NCI-H2227 treated with DMSO at 0.1 percent for 48 hours (cell line): Measurements from ENCODE around the gene PDE3B.

ENCODE experiments used
- DNase-seq: peaks from one replicate; lab custom pipeline; 2025; lab: John Stamatoyannopoulos, UW

The PDE3B gene

DNA sequence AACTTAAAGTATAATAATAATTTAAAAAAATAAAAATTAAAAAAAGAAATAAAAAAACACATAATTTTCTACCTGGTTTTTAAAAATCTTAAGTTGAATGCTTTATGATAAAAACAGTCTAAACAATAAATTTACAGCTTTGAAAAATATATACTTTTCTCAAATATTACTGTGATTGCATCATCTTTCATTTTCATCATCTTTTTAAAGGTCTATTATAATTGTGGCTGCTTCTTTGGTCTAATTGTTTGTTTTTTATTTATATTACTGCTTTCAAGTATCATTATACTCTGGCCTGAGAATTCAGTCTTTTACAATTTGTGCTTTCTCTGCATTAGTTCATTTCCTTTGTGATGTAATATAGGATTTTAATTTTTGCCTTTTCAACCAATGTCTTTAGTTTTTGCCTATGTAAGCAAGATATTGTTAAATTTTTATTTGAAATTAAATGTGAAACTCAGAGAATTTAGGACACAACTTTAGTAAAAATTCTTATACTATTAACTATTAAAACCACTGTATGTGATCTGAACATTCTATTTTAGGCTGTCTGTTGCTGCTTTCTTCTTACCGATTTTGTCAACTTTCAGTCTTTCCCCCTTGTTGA, 241.2 kb downstream of the PDE3B start:
- no peak for DNase-seq

DNA sequence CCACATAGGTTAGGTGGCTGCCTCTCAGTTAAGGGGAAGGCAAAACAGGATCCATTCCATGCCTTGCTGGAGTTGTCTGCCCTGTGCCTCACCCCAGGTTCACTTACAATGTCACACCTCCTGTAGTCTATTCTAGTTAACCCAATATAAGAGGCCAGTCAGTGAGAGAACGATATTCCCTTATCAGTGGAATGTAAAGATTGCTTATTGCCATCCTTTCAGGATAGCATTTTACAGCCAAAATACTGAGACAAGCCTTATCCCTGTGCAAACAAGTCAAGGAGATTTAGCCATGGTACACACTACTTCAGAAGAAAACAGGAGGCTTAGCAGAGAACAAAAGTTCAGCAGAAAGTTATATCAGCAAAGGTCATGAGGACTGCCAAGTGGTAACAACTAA, 242.9 kb downstream of the PDE3B start:
- DNase-seq, result no peak

DNA sequence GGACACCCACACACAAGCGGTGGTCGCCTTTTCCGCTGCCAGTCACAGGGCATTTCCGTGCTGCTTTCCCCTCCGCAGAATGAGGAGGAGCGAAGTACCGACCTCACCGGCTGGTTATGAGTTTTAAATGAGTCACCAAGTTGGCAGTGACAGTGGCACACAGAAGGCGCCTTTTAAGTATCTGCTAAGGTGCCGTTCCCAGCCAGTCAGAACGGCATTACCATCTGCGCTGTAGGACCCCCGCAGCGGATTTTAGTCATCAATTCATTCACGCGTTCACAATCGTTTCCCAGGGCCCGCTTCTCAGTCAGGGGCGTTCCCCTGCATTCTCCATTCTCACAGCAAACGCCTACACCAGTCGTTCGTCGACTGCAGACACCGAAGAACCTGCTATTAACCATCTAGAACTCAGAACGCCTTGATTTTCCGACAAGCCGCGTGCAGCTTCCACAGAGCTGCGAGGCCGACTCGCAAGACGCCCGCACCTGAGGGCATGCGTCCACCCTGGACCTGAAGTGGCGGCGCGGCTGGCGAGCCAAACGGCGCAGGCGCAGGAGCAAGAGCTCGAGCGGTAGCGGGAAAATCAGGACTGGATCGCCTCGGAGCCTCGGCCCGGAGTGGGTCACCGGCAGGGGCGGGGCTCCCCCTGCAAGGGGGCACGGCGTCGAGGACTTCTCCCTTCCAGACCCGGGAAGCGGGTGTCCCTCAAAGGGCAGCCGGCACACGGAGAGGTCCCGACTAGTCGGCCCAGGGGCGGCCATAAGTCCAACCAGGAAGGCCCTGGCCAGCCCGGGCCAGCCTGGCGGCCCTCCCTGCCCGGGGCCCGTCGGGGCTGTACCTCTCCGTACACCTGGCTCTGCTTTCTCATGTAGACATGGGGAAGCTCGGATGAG, 247.8 kb downstream of the PDE3B start:
- DNase-seq, result peak; percentile 54

DNA sequence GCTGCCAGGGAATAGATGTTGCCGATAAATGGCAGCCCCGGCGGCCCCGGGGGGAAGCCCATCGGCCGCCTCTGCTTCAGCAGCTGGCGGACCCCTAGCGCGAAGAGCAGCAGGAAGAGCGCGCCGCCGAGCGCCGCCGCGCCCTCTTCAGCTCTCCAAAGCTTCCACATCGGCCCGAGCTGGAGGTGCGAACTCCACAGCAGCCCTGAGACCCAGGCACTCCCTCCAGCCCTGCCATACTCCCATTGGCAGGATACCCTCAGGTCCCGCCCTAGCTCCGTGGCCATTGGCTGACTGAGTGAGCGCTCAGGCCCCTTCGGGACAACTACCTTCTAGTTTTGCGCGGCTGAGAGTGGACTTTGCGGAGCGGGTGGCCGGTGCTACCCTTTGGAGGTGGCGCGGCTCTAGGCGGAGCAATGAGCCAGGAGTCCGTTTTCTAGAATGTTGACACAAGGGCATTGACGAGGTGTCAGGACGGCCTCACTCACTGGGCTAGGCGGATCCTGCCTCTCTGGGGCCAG, 248.5 kb downstream of the PDE3B start, which contains the start of gene CYP2R1:
CYP2R1 (minus strand) TSS at position 196 of the 521 bp plus-strand sequence; CDS start at position 170, 26 bp downstream.
- DNase-seq, result peak; percentile 42

DNA sequence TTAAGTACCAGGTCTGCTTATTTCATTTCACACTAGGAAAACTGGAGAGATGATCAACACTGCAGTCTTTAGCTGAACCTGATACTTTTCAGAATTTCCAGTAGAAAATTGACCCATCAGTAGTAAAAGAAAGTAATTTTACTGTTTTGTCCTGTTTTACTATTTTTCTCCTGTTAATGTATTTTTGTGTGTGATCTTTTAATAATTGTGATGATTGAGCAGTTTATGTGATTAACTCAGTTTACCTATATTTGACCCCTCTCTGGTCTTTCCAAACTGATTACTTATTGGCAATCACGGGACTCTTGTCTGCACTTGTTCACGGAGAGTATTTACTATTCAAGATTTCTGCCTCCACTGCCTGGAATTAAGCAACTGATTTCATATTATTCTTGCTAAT, 249.0 kb downstream of the PDE3B start:
- no peak for DNase-seq

DNA sequence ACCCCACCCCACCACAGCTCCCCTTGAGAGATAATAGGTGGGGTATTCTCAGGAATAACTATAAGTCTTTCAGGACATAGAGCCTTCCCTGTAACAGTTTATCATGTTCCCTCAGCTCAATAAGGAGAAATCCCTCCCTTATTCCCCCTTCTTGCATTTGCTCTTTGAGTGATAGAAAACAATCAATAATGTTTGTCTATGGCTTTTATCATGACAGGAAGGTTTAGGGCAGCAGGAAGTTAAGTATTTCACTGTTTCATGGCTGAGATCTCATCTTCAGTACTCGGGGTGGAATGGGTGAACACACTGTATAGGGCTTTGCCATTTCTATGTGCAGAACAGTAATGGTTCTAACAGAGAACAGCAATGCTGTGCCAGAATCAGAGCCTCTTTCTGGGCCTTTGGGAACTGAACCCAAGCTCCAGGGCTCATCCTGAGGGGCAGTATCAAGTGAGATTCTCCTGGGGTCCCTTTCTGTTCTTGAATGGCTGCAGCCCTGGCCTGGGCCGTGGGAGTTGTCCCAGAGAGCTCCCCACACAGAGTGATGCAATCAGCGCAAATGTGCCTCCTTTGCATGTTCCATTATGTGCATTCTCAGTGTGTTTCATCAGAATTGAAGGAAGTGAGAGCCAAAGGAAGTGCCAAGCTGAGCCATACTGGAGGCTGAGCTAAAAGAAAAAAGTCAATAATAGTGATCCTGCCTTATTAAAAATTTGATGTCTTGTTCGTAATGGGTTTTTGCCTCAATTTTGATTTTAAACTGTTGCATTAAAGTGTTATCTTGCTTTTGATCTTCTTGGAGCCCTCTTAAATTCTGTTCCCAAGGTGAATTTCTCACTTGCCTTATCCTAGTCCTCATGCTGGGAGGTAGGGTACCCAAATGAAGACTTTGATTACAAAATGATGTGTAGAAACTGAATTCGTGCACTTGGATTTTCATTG, 251.3 kb downstream of the PDE3B start:
- no peak for DNase-seq

DNA sequence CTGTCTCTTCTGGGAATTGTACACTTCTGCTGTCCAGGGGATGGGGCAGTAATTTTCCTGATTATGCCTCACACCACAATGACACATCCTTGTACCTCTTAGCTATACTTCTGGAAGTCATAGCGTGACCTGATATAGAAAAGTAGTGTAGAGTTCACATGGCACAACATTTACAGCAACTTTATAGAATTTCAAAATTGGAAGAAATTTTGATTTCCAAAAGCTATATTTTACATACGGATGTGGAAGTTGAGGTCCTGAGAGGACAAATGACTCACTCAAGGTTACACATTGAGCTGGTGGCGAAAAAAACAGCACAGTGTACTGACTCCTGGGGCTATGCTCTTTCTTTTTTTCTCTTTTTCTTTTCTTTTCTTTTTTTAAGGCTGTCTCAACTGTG, 254.8 kb downstream of the PDE3B start:
- no peak for DNase-seq

DNA sequence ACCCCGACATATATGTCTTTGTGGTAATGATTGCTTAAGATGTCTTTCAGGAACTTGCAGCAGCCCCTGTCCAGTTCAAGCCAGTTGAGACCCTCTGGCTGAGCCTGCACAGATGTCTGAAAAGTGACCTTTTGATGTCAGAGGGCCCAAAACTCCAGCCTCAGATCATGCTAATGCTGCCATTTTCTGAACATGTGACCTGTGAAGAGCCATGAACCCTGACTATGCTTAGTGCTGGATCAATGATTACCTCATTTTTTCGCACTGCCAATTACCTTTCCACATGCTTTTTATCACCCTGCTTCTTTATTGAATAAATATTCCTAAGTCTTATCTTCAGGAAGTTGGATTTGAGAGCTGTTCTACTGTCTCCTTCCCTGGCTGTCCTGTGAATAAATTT, 255.3 kb downstream of the PDE3B start:
- no peak for DNase-seq

DNA sequence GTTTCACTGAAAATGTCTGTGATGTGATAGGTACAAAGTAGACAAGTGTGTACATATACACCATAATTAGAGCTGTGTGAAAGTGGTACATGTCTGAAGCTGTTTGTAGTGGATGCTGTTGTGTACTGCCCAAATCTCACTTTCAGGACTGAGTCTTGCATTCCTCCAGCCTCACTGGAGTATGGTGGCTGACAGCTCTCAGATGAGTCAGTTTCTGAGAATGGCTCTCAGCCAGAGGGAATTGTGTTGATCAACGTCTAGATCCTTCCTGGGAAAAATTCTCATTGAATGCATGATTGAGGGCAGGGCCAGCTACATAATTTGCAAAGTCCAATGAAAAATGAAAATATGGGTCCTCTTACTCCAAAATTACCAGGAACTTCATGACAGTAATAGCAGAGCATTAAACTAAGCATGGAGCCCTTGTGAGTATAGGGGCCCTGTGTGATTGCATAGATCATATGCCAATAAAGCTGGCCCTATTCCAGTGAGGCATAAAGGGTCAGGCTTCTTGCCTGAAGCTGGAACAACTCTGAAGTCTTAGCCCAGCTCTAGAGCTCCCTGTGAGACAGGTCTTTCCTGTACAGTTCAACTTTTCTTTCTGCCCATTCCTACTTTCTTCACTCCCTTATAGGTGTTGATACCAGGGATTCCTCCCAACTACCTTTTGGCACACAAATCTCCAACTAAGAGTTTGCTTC, 259.2 kb downstream of the PDE3B start:
- no peak for DNase-seq

DNA sequence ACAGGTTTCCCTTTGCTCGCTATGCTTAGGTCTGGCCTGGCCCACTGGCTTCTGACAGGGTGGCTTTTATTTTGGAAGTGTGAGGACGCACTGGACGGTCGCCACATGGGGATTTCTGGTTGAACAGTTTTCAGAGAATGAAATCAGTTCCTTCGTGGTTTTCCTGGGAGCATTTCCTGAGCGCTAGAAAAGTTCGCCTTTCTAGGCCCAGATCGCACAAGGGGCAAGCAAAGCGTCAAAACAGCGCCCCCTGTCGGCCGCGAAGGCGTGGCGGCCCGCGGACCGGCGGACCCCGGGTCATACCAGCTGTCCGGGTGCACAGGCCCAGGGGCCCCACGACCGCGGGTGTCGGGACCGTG, 261.1 kb downstream of the PDE3B start:
- no peak for DNase-seq

DNA sequence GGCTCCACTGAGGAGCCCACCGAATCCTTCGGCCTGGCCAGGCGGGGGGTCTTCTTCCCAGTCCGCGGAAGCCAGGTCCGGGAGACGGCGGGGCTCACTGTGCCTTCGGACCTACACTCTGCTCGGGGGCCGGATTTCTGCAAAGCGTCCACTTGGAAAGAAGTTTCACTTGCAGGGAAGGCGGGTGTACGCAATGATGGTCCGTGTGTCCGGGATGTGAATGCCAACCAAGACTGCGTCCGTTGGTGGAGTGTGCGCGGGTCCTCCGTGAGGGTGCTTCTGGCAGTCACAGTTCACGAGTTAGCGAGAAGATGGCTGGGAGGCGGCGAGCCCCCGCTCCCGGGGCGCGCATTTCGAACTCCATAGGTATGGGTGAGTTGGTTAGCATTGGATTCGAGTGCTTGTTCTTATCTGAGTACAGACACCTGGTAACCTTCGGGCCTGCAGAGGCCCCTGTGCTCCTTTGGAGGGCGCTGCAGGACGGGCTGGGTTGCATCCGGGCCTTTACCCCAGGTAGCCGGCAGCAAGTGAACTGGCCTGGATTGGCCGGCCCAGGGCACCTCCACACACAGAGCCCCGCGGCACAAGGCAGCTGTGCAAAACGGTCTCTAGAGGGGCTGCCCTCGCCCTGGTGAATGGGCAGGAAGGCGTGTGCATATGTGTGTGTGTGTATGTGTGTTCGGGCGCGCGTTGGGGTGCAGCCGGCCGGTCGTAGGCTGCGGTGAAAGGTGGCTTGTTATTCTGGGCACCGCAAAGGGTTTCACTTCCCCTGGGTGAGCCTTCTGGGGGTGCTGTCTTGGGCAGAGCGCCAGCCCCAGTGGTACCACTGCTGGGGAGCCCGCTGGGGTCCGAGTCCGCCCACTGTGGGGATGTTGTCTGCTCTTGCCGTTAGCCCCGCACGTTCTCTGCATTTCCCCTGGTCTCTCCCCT, 261.8 kb downstream of the PDE3B start:
- DNase-seq, result no peak

DNA sequence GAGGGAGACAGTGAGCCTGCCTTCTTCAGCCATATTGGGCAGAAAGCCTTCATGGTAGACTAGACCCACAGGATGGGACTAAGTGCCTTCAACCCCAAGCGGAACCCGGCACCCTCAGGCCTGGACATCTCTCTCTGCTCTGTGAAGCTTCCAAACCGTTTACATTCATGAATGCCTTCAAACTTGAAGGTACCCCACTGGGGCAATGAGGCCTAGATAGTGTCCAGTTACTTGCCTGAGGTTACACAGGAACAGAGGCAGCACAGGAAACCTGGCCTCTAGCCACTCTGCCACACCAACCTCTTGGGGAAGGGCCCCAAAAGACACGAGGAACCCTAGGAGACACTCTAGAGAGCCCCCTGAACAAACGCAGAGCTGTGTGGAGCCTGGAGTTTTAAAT, 263.0 kb downstream of the PDE3B start:
- DNase-seq, result no peak

DNA sequence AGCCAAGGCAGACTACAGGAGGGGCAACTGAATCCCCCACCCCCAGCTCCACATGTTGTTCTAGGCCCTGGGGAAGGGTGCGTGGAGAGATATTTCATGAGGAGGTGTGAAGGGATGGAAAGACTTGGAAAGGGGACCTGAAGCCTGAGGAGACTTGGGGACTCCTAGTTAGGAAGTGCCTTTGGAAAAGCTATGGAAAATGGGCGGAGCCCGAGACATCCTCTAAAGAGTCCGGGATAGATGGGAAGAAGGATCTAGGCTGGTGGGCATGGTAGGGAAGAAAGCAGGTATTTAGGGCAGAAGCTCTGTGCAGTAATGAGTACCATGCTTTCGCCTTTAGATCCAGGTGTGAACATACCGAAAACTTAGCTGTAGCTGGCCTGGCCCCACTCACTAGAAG, 263.4 kb downstream of the PDE3B start:
- no peak for DNase-seq

DNA sequence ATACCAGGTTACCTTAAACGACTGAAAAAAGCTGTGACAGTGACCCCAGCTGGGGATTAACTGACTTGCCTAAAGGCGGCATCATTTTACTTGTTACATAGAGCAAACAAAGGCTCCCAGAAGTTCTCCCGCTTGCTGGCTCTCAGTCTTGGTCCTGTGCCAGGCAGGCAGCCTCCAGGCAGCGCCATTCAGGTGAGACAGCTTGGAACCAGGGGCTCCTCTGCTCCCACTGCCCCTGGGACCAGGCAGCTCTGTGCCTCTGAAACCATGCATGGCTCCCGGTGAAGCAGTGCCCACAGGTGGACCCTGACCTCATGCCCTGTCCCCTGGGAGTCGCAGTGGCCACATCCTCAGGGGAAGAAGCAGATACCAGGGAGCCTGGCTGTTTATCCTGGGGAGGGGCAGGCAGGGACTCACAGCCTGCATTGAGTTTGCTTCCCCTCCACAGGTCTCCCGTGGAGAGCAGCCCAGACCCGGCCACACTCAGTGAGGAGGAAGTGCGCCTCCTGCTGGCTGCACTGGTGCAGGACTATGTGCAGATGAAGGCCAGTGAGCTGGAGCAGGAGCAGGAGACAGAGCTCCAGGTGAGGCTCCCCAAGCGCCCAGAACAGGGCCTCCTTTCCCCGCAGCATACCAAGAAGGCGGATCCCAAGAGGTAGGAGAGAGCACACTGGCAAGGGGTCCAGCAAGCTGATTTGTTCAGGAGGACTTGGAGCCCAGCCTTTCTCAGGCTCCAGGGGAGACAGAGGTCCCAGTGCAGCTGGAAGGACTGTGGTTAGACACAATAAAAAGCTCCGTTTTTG, 264.0 kb downstream of the PDE3B start:
- DNase-seq, result peak; percentile 1

DNA sequence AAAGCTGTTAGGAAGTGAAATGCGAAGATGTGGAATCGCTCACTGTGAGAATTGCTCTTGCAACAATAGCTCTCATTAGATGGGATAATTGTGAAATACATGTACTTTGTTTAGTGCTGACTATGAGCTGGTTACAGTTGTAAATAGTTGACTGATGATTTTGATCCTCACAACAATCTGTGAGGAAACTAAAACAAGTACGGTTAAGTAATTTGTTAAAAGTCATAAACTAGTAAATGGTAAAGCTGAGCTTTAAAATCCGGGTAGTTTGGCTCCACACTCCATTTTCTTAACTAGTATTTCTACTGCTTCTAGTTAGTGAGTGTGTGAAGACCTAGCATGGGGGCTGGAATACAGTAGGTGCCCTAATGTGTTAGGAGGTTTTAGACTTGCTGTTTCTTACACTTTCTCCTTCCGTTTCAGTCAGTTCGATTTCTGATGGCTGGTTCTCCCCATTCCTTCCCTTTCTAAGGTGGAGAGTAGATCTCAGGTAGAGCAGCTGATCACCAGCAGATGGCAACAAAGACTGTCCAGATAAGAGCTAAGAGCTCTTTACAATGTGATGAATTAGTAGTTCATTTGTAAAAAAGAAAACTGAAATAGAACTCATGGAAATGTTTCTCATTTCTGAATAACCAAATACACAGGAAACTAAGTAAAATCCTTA, 264.7 kb downstream of the PDE3B start:
- DNase-seq, result peak; percentile 48

DNA sequence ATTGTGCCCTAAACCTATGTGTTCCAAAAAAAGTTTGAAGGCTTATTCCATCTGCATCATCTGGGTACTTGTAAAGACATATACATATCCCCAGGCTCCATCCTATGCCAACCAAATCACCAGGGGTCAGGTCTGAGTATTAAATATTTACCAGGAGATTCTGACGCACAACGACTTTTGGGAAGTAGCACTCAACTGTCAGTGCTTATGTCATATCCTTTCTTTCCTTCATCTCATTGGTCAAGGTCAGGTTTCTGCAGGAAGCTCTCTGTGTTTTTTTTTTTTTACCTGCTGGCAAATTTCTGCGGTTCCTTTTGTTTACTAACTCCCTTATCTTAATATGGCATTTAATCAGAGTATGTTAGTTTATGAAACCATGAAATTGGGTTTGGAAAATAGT, 270.9 kb downstream of the PDE3B start:
- no peak for DNase-seq

DNA sequence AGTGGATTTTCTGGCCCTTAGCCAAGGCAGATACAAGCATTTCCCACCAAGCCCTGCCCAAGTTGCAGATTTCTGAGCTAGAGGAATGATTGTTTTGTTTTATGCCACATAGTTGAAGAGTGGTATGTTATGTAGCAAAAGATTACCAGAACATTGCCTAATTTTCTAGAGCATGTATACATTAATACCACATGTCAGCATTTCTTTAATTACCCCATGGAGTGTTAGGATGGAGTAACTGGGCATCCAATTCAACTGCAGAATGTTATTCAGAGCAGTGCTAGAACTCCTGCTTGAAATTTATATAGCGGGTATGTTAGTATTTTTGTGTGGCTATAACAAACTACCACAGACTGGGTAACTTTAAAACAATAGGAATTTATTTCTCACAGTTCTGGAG, 272.8 kb downstream of the PDE3B start:
- no peak for DNase-seq
